Measurements from ENCODE around the gene FBXL16.

The FBXL16 gene

GRCh38 chr16:704047-704446, 1.6 kb downstream of the FBXL16 start:
- Histone ChIP-seq H3K27ac (no peak overlapping the region), H3K27me3 (ENCODE audit: insufficient read depth, low read depth) (peaks cover 88% of the 10 kb centered on the region), H3K9ac (no peak overlapping the region), H3K4me2 (no peak overlapping the region), H3K4me3 (IDR thresholded peaks at IDR 0.05; ENCODE audit: insufficient read depth, low read depth, low read length) (no peak overlapping the region), H2AFZ (ENCODE audit: low read depth) (no peak overlapping the region), H4K20me1 (ENCODE audit: insufficient read depth) (no peaks in the 10 kb centered on the region), H3K4me1 (ENCODE audit: low read depth, poor library complexity, severe bottlenecking) (no peaks in the 10 kb centered on the region), H3K36me3 (ENCODE audit: insufficient read depth) (no peaks in the 10 kb centered on the region), H3K79me2 (ENCODE audit: insufficient read depth, low read depth) (no peaks in the 10 kb centered on the region)
- TF ChIP-seq CTCF (conservative IDR thresholded peaks at IDR 0.05; ENCODE audit: low read depth, low read length) = no peak

- H3K4me2 ChIP-seq = no peak overlapping the region
- H2AFZ ChIP-seq (ENCODE audit: low read depth) = no peak overlapping the region
- H3K36me3 ChIP-seq (ENCODE audit: insufficient read depth) = no peaks in the 10 kb centered on the region
- H3K79me2 ChIP-seq (ENCODE audit: insufficient read depth, low read depth) = no peaks in the 10 kb centered on the region
- TF ChIP-seq CTCF (conservative IDR thresholded peaks at IDR 0.05; ENCODE audit: low read depth, low read length) = no peak
- H3K27me3 ChIP-seq (ENCODE audit: insufficient read depth, low read depth) = peaks cover 88% of the 10 kb centered on the region
- no peak overlapping the region for H3K27ac ChIP-seq
- no peaks in the 10 kb centered on the region for H3K4me1 ChIP-seq (ENCODE audit: low read depth, poor library complexity, severe bottlenecking)
- no peaks in the 10 kb centered on the region for H4K20me1 ChIP-seq (ENCODE audit: insufficient read depth)
- H3K9ac ChIP-seq = no peak overlapping the region
- H3K4me3 ChIP-seq (IDR thresholded peaks at IDR 0.05; ENCODE audit: insufficient read depth, low read depth, low read length) = no peak overlapping the region
Observed at GRCh38 chr16:703406-703805, 2.2 kb downstream of the FBXL16 start.

GRCh38 chr16:702341-702740, 3.3 kb downstream of the FBXL16 start:
- no peak overlapping the region for H3K9ac ChIP-seq
- peaks cover 91% of the 10 kb centered on the region for H3K27me3 ChIP-seq (ENCODE audit: insufficient read depth, low read depth)
- no peak overlapping the region for H2AFZ ChIP-seq (ENCODE audit: low read depth)

GRCh38 chr16:700684-701584, 4.7 kb downstream of the FBXL16 start:
- Histone ChIP-seq H3K4me2 (no peak overlapping the region), H3K36me3 (ENCODE audit: insufficient read depth) (no peaks in the 10 kb centered on the region), H3K27ac (no peak overlapping the region), H3K79me2 (ENCODE audit: insufficient read depth, low read depth) (no peaks in the 10 kb centered on the region), H4K20me1 (ENCODE audit: insufficient read depth) (no peaks in the 10 kb centered on the region), H3K9ac (no peak overlapping the region), H3K27me3 (ENCODE audit: insufficient read depth, low read depth) (peaks cover 80% of the 10 kb centered on the region), H3K4me3 (IDR thresholded peaks at IDR 0.05; ENCODE audit: insufficient read depth, low read depth, low read length) (no peak overlapping the region), H3K4me1 (ENCODE audit: low read depth, poor library complexity, severe bottlenecking) (peaks cover 5% of the 10 kb centered on the region), H2AFZ (ENCODE audit: low read depth) (no peak overlapping the region)
- TF ChIP-seq CTCF (conservative IDR thresholded peaks at IDR 0.05; ENCODE audit: low read depth, low read length) = no peak

More at GRCh38 chr16:702341-702740, 3.3 kb downstream of the FBXL16 start:
- TF ChIP-seq CTCF (conservative IDR thresholded peaks at IDR 0.05; ENCODE audit: low read depth, low read length) = no peak
- no peaks in the 10 kb centered on the region for H3K4me1 ChIP-seq (ENCODE audit: low read depth, poor library complexity, severe bottlenecking)
- H3K36me3 ChIP-seq (ENCODE audit: insufficient read depth) = no peaks in the 10 kb centered on the region
- H3K79me2 ChIP-seq (ENCODE audit: insufficient read depth, low read depth) = no peaks in the 10 kb centered on the region
- no peak overlapping the region for H3K27ac ChIP-seq
- no peaks in the 10 kb centered on the region for H4K20me1 ChIP-seq (ENCODE audit: insufficient read depth)
- no peak overlapping the region for H3K4me3 ChIP-seq (IDR thresholded peaks at IDR 0.05; ENCODE audit: insufficient read depth, low read depth, low read length)
- no peak overlapping the region for H3K4me2 ChIP-seq
